ENCODE data around the gene HTT-AS. TPM values are rescaled to one million over a fixed set of nuclear protein-coding genes. Genes with fewer than 3 reads are reported as not detected.

HTT-AS gene
- total and polyA plus RNA-seq, 3 experiments from 2014 or later: not detected

GRCh38 chr4:3019145-3019846, 55.0 kb downstream of the HTT-AS start:
- Mint-ChIP-seq H3K27me3 (peaks cover 5 to 19% of the 10 kb centered on the region in 2 donors), H3K4me3 (no peak overlapping the region), H3K9me3 (peaks cover 0 to 9% (median 5%) of the 10 kb centered on the region in 5 donors), H3K4me1 (peaks cover 9 to 17% (median 16%) of the 10 kb centered on the region in 3 donors), H3K36me3 (peaks cover 0 to 4% (median 0%) of the 10 kb centered on the region in 3 donors), H3K27ac (no peak overlapping the region)
- no peaks in the 10 kb centered on the region for H3K27me3 ChIP-seq (ENCODE audit: insufficient read depth, low read length, poor library complexity, severe bottlenecking)
- H3K9me3 ChIP-seq (ENCODE audit: low read length): peaks cover 9% of the 10 kb centered on the region
- H3K27ac ChIP-seq (ENCODE audit: low read depth, low read length): no peak overlapping the region
- no peak for DNase-seq
- H3K36me3 ChIP-seq (ENCODE audit: insufficient read depth, low read length): no peaks in the 10 kb centered on the region
- ChIA-PET POLR2A (no interaction called here), CTCF (no interaction called here)
- no peak overlapping the region for H3K4me3 ChIP-seq (ENCODE audit: low read length)
- no peaks in the 10 kb centered on the region for H3K4me1 ChIP-seq (ENCODE audit: insufficient read depth, low read length)

- no peak for DNase-seq
- Mint-ChIP-seq H3K36me3 (no peaks in the 10 kb centered on the region), H3K4me3 (no peak overlapping the region), H3K27me3 (peaks cover 9 to 18% of the 10 kb centered on the region in 2 donors), H3K27ac (no peak overlapping the region), H3K4me1 (peaks cover 9 to 23% (median 16%) of the 10 kb centered on the region in 3 donors), H3K9me3 (no peaks in the 10 kb centered on the region)
- Histone ChIP-seq H3K4me3 (ENCODE audit: low read length) (no peak overlapping the region), H3K4me1 (ENCODE audit: insufficient read depth, low read length) (no peaks in the 10 kb centered on the region), H3K27me3 (ENCODE audit: insufficient read depth, low read length, poor library complexity, severe bottlenecking) (no peaks in the 10 kb centered on the region), H3K9me3 (ENCODE audit: low read length) (no peaks in the 10 kb centered on the region), H3K36me3 (ENCODE audit: insufficient read depth, low read length) (no peaks in the 10 kb centered on the region), H3K27ac (ENCODE audit: low read depth, low read length) (no peak overlapping the region)
- ChIA-PET POLR2A (no interaction called here), CTCF (no interaction called here)
These were observed 56.8 kb downstream of the HTT-AS start for GRCh38 chr4:3017504-3017903.

GRCh38 chr4:3016961-3017360, 57.4 kb downstream of the HTT-AS start:
- Mint-ChIP-seq H3K4me3 (no peak overlapping the region), H3K36me3 (no peaks in the 10 kb centered on the region), H3K27me3 (peaks cover 9 to 13% of the 10 kb centered on the region in 2 donors), H3K4me1 (peaks cover 6 to 20% (median 13%) of the 10 kb centered on the region in 3 donors), H3K9me3 (no peaks in the 10 kb centered on the region), H3K27ac (no peak overlapping the region)
- H3K27ac ChIP-seq (ENCODE audit: low read depth, low read length): no peak overlapping the region
- CTCF ChIA-PET: no interaction called here
- no peaks in the 10 kb centered on the region for H3K27me3 ChIP-seq (ENCODE audit: insufficient read depth, low read length, poor library complexity, severe bottlenecking)
- no peak overlapping the region for H3K4me3 ChIP-seq (ENCODE audit: low read length)
- no peaks in the 10 kb centered on the region for H3K9me3 ChIP-seq (ENCODE audit: low read length)
- DNase-seq: no peak
- POLR2A ChIA-PET: no interaction called here
- H3K4me1 ChIP-seq (ENCODE audit: insufficient read depth, low read length): no peaks in the 10 kb centered on the region
- H3K36me3 ChIP-seq (ENCODE audit: insufficient read depth, low read length): no peaks in the 10 kb centered on the region

- Mint-ChIP-seq H3K9me3 (no peaks in the 10 kb centered on the region), H3K4me3 (no peak overlapping the region), H3K4me1 (peaks cover 0 to 12% (median 0%) of the 10 kb centered on the region in 3 donors), H3K27me3 (peaks cover 15 to 31% of the 10 kb centered on the region in 2 donors), H3K36me3 (no peaks in the 10 kb centered on the region), H3K27ac (peak overlapping the region in 1 of 8 donors; percentile 24)
- CTCF ChIA-PET: interaction anchor here (1.1 to 1.3 kb wide), 2 partner anchors 23 to 65 kb away, joined by 3 read pairs; no protein-coding TSS in a partner anchor
- Histone ChIP-seq H3K27ac (ENCODE audit: low read depth, low read length) (no peak overlapping the region), H3K36me3 (ENCODE audit: insufficient read depth, low read length) (no peaks in the 10 kb centered on the region), H3K4me3 (ENCODE audit: low read length) (no peak overlapping the region), H3K9me3 (ENCODE audit: low read length) (no peaks in the 10 kb centered on the region), H3K4me1 (ENCODE audit: insufficient read depth, low read length) (no peaks in the 10 kb centered on the region), H3K27me3 (ENCODE audit: insufficient read depth, low read length, poor library complexity, severe bottlenecking) (peaks cover 6% of the 10 kb centered on the region)
- no peak for DNase-seq
- POLR2A ChIA-PET: no interaction called here
These were observed 60.4 kb downstream of the HTT-AS start for GRCh38 chr4:3013839-3014350.

Other genes with a start within 250 kb of the HTT-AS start
- 100 to 1,000 TPM; 185 to 192 TPM for gene ADD1, start 230.7 kb downstream of the HTT-AS start, total RNA-seq
- gene ADD1, start 230.7 kb downstream of the HTT-AS start, polyA plus RNA-seq: 217 TPM
- gene NOP14, start 111.1 kb downstream of the HTT-AS start, total RNA-seq: 100 to 1,000 TPM; 156 to 165 TPM
- 26.5 TPM for gene NOP14, start 111.1 kb downstream of the HTT-AS start, polyA plus RNA-seq
- gene GRK4, start 111.0 kb downstream of the HTT-AS start, total RNA-seq: 1 to 10 TPM; 5.4 to 7.7 TPM
- 2.5 TPM for gene GRK4, start 111.0 kb downstream of the HTT-AS start, polyA plus RNA-seq
- gene HTT, start 143 bp upstream of the HTT-AS start, total RNA-seq: 10 to 100 TPM; 54.7 to 58.6 TPM
- 5.1 TPM for gene HTT, start 143 bp upstream of the HTT-AS start, polyA plus RNA-seq
- under 1 TPM; 0.38 to 0.46 TPM for gene MSANTD1, start 174.6 kb upstream of the HTT-AS start, total RNA-seq
- not detected for gene MSANTD1, start 174.6 kb upstream of the HTT-AS start, polyA plus RNA-seq
- 1 to 10 TPM; 2.3 to 2.4 TPM for gene RGS12, start 218.5 kb upstream of the HTT-AS start, total RNA-seq
- 3.0 TPM for gene RGS12, start 218.5 kb upstream of the HTT-AS start, polyA plus RNA-seq

Data from CD8-positive, alpha-beta memory T cell (primary cell).